Epithelial cell of esophagus (primary cell): ENCODE data around the gene PSMG3.

Experiments
- DNase-seq: peaks from one replicate; pipeline ENCODE4 v3.0.0; 2010; ENCODE audit warnings: low read depth
- H3K4me3 ChIP-seq: 2 replicates; pipeline ENCODE4 v1.5.1; 2011; ENCODE audit warnings: mild to moderate bottlenecking, low read length, control low read depth
- TF ChIP-seq, protein P1 (sequence below): IDR thresholded peaks from 2 replicates; pipeline ENCODE4 v1.5.1; 2011; ENCODE audit warnings: low read depth, mild to moderate bottlenecking, low read length, control low read depth, inconsistent platforms; ENCODE audit not compliant: insufficient read depth; ENCODE audit errors: missing control alignments

The PSMG3 gene

GRCh38 chr7:1548944-1549343, 20.9 kb downstream of the PSMG3 start:
- TF ChIP-seq, protein P1, sequence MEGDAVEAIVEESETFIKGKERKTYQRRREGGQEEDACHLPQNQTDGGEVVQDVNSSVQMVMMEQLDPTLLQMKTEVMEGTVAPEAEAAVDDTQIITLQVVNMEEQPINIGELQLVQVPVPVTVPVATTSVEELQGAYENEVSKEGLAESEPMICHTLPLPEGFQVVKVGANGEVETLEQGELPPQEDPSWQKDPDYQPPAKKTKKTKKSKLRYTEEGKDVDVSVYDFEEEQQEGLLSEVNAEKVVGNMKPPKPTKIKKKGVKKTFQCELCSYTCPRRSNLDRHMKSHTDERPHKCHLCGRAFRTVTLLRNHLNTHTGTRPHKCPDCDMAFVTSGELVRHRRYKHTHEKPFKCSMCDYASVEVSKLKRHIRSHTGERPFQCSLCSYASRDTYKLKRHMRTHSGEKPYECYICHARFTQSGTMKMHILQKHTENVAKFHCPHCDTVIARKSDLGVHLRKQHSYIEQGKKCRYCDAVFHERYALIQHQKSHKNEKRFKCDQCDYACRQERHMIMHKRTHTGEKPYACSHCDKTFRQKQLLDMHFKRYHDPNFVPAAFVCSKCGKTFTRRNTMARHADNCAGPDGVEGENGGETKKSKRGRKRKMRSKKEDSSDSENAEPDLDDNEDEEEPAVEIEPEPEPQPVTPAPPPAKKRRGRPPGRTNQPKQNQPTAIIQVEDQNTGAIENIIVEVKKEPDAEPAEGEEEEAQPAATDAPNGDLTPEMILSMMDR = no peak
- no peak overlapping the region for H3K4me3 ChIP-seq
- DNase-seq = no peak

DNA sequence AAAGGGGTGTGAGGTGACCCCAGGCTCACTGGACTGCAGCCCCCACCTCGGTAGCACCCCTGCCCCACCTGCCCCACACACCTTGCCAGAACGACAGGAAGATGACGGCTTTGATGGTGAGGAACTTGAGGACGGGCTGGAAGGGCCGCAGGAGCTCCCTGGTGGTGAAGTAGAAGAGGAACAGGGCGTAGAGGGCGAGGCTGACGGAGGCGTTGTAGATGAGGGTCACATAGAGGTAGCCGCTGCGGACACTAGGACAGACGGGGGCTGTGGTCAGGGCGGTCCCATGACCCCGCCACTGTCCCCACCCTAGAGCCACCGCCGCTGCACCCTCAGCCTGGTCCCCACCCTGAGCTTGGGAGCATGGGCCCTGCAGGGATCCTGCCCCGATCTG, 21.4 kb downstream of the PSMG3 start:
- H3K4me3 ChIP-seq = no peak overlapping the region
- TF ChIP-seq, protein P1 = no peak
- no peak for DNase-seq

DNA sequence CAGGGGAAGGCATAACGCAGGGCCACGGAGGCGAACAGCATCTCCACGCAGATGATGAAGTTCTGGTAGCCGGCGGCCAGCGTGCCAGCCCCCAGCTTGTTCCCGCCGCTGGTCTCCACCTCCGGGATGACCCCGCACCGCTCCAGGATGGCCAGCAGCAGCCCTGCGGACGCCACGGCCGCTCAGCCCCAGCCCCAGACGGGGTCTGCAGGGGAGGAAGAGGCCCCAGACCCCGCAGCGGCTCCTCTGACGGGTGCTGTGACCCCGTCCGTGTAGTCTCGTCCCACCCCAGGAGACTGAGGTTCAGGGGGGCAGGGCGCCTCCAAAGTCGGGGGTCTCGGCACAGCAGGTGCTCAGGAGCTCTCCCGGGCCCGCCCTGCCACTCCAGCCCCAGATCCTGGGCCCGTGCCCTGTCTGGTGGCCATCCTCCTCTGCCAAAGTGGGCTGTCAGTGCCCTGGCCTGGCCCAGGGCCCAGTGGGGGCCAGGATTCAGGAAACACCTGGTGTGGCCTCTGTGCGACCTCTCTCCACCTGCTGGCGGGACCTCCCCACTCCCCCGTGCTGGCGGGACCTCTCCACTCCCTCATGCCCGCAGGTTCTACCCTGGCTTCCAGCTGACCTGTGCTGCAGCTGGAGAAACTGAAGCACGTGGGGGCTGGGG, 21.9 kb downstream of the PSMG3 start:
- no peak overlapping the region for H3K4me3 ChIP-seq
- DNase-seq = no peak
- TF ChIP-seq, protein P1 = no peak

DNA sequence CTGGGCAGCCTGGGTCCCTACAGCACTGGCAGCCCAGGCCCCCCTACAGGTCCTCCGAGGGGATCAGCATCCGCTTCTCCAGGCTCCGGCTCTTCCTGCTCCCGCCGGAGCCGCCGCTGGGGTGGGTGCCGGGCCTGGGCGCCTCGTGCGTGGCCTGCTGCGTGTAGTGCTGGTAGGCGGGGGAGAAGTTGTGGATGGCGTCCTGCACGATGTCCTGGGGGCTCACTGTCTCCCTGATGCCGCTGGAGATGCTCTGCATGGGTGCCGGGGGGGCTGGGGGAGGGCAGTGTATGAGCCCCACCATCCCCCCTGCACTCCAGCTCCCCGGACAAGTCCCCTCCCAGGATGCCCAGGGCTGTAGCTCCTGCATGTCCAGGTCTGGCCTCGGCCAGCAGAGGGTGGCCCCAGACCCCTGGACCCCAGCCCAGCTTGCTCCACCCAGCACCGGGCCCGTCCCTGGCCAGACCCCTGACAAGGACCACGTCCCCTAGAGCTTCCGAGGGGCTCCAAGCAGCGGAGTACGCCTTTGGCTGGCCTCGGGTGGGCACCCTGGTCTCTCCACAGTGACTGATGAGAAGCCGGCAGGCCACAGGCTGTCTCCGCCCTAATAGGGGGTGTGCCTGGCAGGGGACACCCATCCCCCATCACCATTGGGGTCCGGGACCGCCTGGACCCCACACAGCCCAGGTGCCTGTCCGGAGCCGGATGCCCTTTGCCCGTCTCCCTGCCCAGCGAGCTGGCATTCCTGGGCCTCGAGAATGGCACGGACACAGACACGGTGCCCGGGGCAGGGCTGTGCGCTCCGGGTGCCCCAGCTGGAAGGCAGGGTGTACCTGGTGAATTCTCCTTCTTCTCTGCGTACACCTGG, 22.7 kb downstream of the PSMG3 start:
- TF ChIP-seq, protein P1 = no peak
- H3K4me3 ChIP-seq = no peak overlapping the region
- DNase-seq = no peak

DNA sequence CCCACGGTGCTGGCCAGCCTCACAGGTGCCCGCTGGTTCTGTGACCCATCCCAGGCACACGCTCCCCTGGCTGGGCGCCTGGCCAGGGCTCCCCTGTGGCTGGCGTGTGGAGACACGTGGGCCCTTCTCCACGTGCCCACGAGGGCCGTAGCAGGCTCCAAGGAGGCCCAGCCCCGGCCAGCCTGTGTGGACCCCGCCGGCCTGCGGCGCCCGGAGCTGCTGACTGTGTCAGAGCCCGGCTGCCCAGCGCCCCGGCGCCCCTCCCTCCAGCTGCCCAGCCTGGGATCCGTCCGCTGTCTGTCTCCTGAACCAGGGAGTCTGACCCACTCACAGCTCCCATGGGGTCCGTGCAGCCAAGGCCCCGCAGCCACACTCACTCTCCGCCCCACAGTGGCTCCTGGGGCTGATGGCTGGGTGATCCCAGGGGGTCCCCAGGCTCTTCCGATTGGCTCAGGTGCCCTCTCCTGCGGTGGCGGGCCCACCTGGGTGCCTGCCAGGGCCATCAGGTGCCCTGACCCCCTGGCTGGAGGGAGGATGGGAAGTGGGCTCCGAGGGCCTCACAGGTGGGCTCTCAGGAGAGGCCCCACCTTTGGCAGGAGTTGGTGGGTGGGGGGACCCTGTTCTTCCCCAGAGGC, 23.4 kb downstream of the PSMG3 start:
- no peak overlapping the region for H3K4me3 ChIP-seq
- no peak for DNase-seq
- TF ChIP-seq, protein P1 = no peak

- no peak for DNase-seq
- H3K4me3 ChIP-seq = no peak overlapping the region
- TF ChIP-seq, protein P1 = no peak
These were observed 24.2 kb downstream of the PSMG3 start for GRCh38 chr7:1545417-1546246.
